Measurements from ENCODE around the gene METTL1.
"Not testable (repeated sequence)": the region's sequence is repeated elsewhere in the genome, so short reads cannot be mapped to it uniquely, and the experiment has no call there.

DNA sequence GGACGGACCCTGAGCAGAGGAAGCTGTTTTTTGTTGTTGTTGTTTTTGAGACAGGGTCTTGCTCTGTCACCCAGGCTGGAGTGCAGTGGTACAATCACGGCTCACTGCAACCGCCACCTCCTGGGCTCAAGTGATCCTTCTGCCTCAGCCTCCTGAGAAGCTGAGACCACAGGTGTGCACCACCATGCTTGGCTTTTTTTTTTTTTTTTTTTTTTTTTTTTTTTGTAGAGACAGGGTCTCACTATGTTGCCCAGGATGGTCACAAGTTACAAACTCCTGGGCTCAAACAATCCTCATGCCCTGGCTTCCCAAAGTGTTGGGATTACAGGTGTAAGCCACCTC lies 46.1 kb upstream of the METTL1 start:
- TF ChIP-seq, protein P1, sequence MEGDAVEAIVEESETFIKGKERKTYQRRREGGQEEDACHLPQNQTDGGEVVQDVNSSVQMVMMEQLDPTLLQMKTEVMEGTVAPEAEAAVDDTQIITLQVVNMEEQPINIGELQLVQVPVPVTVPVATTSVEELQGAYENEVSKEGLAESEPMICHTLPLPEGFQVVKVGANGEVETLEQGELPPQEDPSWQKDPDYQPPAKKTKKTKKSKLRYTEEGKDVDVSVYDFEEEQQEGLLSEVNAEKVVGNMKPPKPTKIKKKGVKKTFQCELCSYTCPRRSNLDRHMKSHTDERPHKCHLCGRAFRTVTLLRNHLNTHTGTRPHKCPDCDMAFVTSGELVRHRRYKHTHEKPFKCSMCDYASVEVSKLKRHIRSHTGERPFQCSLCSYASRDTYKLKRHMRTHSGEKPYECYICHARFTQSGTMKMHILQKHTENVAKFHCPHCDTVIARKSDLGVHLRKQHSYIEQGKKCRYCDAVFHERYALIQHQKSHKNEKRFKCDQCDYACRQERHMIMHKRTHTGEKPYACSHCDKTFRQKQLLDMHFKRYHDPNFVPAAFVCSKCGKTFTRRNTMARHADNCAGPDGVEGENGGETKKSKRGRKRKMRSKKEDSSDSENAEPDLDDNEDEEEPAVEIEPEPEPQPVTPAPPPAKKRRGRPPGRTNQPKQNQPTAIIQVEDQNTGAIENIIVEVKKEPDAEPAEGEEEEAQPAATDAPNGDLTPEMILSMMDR (IDR thresholded peaks at IDR 0.05): not testable (repeated sequence)
- TF ChIP-seq ZFX (IDR thresholded peaks at IDR 0.05; ENCODE audit: borderline replicate concordance): not testable (repeated sequence)
